GM19328 (cell line): ENCODE results near the gene DRD1.
"Not testable (repeated sequence)": the region's sequence is repeated elsewhere in the genome, so short reads cannot be mapped to it uniquely, and the experiment has no call there.

Experiments used
- ATAC-seq: cut with Tn5 transposase; IDR thresholded peaks from one replicate; pipeline ENCODE4 v1.9.1; 2021; ENCODE audit warnings: mild to moderate bottlenecking, moderate library complexity; ENCODE audit not compliant: unreplicated experiment

Gene DRD1

GRCh38 chr5:175468892-175469291 is 24.9 kb upstream of the DRD1 start:
- ATAC-seq = no peak

- ATAC-seq = no peak
Observed at GRCh38 chr5:175467983-175468690, 24.2 kb upstream of the DRD1 start.

GRCh38 chr5:175466700-175467318 is 22.8 kb upstream of the DRD1 start:
- no peak for ATAC-seq

GRCh38 chr5:175465282-175465681 is 21.3 kb upstream of the DRD1 start:
- no peak for ATAC-seq

- ATAC-seq = no peak
Observed at GRCh38 chr5:175464942-175465233, 20.9 kb upstream of the DRD1 start.

GRCh38 chr5:175464074-175464941 is 20.3 kb upstream of the DRD1 start:
- peak; percentile 95 for ATAC-seq

- no peak for ATAC-seq
Observed at GRCh38 chr5:175463641-175464040, 19.7 kb upstream of the DRD1 start.

DNA sequence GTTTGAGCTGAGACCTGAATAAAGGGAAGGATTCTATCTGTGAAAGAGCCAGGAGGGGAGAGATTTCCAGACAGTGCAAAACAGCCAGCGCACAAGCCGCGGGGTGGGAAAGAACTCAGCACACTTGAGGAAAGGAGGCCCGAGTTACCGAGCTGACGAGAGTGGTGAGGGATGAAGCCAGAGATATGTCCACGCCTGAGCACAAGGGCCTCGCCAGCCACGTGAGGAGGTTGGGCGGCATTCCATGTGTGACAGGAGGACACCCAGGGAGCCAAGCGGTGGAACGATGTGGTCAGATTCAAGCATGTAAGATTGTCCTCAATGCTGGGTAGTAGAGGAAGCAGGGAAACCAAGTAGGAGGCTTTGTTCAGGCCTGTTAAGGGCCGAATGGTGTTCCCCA is 17.4 kb upstream of the DRD1 start:
- no peak for ATAC-seq

DNA sequence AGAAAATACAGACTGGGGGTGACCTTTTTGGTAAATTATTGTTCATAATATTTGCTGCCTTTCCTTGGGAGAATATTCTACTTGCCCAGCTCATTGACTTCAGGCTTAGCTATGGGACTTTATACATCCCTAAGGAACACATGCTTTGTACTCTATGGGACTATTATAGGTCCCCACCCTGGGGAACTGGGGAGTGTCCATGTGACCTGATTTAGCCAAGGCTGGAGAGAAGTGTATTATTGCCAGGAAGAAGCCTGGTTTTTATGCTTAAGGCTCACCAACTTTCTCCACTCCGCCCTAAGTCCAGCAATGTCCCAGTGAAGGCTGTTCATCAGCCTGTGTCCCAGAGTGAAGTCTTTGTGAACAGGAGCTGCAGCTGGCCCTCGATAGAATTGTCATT is 16.6 kb upstream of the DRD1 start:
- ATAC-seq = no peak

DNA sequence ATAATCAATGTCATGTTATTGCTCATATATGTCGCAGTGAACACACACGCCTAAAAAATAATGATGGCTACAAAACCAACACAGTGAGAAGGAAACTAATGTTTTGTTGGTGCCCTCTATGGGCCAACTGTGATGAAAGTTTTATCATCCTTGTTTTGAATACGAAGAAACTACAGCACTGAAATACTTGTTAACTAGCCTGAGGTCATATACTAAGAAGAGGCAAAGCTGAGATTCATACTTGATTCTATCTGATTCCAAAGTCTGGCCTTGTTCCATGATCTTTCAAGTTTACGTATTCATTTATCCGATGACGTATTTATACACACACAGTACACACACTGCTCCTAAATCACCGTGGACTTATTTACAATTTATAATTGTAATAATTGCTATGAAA is 16.1 kb upstream of the DRD1 start:
- no peak for ATAC-seq

GRCh38 chr5:175457466-175457865 is 13.5 kb upstream of the DRD1 start:
- peak; percentile 82 for ATAC-seq

DNA sequence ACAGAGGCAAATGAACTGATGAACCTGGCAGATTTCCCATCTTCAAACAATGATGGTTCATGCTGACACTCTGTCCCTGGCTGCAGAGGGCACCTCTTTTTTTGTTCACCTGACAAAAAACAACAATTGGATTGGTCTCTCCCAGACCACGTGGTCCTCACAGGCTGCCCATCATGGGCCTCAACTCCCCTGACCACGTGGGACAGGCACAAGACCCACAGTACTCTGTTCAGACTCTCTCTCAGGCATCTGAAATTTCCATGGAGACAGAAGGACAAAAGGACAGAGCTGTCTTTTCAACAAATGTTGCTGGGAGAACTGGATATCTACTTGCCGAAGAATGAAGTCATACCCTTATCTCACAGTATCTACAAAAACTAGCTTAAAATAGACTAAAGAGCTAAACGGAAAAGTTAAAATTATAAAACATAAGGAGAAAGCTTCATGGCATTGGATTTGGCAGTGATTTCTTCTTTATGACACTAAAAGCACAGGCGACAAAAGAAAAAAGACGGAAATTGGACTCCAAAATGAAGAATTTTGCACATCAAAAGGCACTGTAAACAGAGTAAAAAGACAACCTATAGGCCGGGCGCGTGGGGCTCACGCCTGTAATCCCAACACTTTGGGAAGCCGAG is 12.2 kb upstream of the DRD1 start:
- ATAC-seq = no peak

DNA sequence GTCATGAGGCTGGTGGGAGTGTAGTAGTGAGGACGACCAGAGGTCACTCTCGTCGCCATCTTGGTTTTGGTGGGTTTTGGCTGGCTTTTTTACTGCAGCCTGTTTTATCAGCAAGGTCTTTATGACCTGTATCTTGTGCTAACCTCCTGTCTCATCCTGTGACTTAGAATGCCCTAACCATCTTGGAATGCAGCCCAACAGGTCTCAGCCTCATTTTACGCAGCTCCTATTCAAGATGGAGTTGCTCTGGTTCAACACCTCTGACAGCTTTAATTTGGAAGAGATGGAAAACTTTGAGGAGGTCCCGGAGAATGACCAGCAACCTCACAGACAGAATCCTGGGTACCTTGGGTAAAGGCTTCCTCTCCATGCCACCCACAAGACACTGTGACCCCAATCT is 10.4 kb upstream of the DRD1 start:
- not testable (repeated sequence) for ATAC-seq

- ATAC-seq = no peak
Observed at GRCh38 chr5:175452166-175452565, 8.2 kb upstream of the DRD1 start.

- no peak for ATAC-seq
Observed at GRCh38 chr5:175448276-175448675, 4.3 kb upstream of the DRD1 start.

- no peak for ATAC-seq
Observed at GRCh38 chr5:175447571-175447970, 3.6 kb upstream of the DRD1 start.

DNA sequence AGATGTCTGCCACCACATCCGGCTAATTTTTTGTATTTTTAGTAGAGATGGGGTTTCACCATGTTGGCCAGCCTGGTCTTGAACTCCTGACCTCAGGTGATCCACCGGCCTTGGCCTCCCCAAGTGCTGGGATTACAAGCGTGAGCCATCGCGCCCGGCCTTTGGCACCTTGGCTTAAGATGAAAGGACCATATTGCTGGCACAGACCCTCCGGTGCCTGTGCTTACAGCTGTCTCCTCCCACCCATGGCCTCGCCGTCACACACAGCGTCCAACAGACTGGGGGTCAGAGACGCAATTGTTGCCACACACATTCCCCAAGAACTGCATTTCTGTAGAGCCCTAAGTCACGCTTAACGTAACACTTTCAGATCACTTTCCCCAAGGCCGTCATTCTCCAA is 2.4 kb upstream of the DRD1 start:
- ATAC-seq = not testable (repeated sequence)

DNA sequence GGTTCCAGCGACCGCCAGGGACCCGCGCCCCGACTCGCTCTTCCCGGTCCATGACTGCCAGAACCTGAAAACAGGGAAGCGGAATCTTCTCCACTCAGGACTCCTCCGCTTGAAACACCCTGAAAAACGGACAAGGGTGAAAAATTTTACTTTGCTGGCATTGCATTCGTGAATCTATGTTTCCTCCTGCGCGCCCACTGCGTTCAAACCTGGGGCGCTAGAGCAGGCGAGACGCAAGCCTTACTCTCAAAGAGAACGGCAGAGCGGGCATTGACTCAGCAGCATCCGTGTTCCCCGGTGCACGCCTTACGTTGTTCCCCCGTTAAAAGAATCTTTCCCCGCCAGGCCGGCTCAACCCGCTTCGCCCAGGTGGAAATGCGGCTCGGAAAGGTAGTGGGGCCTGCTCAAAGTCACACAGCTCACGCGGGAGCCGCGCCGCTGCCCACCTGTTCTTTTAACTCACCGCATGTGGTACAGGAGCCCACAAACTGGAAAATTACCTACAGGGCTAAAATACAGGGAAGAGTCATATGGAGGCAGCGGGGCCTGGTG is 999 bp upstream of the DRD1 start:
- ATAC-seq = no peak

- no peak for ATAC-seq
Observed at GRCh38 chr5:175443514-175444059, 395 bp downstream of the DRD1 start.

GRCh38 chr5:175438234-175438857 is 5.6 kb downstream of the DRD1 start:
- ATAC-seq = no peak

DNA sequence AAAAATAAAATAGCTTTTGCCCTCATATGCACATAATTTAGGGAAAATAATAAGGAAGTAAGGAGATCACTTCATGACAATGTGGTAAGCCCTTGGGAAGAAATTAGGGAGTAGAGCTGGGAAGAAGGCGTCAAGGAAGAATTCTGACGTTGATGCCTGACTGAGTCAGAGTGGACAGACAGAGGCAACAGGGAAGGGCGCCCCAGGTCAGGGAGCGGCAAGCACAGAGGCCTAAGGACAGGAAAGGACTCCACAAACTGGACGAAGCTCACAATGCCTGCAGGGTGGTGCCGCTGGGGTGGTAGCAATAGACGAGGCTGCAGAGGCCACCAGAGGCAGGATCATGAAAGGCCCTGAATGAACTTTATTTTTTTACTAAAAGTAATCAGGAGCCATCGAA is 7.6 kb downstream of the DRD1 start:
- ATAC-seq = no peak
